Measurements from ENCODE around the gene DOCK6.

Gene DOCK6

DNA sequence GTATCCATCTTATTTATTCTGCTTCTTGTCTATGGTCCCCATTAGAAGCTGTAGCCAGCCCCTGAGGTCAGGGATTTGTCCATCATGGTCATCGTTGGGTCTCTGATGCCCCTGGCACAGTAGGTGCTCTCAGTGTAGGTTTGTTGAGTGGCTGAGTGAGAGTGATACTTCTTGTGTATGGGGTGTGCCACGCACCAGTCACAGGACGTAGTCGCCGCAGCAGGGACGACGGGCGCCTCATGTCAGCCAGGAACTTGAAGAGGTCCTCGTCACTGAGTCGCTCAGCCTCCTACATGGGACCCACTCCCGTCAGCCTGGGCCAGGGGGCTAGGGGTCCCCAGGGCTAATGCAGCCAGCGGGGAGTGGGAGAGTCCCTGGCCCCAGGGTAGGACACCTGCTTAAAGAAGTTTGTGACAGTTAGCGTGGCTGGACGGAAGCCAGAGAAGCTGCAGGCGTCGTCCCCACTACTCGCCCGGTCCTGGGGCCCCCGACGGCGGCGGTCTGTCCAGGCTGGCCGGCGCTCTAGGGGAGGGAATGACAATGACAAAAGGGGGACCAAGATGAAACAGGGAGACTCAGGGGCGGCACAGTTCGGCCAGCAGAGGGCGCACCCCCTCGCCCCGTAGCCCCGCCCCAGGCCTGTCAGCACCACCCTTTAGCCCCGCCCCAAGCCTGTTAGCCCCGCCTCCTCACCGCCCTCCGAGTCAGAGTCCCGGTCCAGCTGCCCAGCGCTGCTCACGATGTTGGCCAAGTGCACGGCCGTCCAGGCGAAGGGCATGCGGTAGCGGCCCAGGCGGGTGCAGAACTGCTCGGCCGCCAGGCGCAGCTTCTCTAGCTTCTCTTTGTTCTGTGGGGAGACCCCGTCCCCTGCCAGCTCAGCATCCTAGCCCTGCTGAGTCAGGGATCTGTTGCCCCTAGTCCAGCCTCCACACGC is 19.2 kb downstream of the DOCK6 start:
- in situ Hi-C loops (cut with MboI; ENCODE audit: low sequenced_read_pairs, unreplicated experiment) = no loop called here
- peak; percentile 100 for DNase-seq (ENCODE audit: low spot score)
- TF ChIP-seq, protein P1, sequence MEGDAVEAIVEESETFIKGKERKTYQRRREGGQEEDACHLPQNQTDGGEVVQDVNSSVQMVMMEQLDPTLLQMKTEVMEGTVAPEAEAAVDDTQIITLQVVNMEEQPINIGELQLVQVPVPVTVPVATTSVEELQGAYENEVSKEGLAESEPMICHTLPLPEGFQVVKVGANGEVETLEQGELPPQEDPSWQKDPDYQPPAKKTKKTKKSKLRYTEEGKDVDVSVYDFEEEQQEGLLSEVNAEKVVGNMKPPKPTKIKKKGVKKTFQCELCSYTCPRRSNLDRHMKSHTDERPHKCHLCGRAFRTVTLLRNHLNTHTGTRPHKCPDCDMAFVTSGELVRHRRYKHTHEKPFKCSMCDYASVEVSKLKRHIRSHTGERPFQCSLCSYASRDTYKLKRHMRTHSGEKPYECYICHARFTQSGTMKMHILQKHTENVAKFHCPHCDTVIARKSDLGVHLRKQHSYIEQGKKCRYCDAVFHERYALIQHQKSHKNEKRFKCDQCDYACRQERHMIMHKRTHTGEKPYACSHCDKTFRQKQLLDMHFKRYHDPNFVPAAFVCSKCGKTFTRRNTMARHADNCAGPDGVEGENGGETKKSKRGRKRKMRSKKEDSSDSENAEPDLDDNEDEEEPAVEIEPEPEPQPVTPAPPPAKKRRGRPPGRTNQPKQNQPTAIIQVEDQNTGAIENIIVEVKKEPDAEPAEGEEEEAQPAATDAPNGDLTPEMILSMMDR (IDR thresholded peaks at IDR 0.05; ENCODE audit: borderline replicate concordance, control extremely low read depth, extremely low read depth, insufficient read depth, missing control alignments) = peak; percentile 47

DNA sequence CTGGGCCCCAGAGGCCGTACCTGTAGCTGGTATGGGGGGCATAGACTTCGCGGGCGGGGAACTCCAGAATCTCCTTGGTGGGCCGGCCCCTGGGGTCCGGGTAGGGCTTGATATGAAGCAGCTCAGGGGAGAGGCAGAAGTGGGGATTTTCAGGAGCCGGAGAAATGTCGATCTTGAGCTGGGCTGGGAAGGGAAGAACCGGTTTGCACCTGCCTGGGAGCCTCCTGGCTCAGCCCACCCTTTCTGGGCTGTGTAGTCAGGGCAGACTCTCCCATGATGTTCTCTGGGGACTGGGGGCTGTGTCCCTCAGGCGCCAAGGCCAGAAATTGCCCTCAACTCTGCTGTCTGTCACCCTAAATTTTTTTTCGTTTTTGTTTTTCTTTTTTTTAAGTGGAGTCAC is 20.3 kb downstream of the DOCK6 start:
- DNase-seq (ENCODE audit: low spot score) = no peak
- in situ Hi-C loops (cut with MboI; ENCODE audit: low sequenced_read_pairs, unreplicated experiment) = no loop called here
- TF ChIP-seq, protein P1 (IDR thresholded peaks at IDR 0.05; ENCODE audit: borderline replicate concordance, control extremely low read depth, extremely low read depth, insufficient read depth, missing control alignments) = no peak

DNA sequence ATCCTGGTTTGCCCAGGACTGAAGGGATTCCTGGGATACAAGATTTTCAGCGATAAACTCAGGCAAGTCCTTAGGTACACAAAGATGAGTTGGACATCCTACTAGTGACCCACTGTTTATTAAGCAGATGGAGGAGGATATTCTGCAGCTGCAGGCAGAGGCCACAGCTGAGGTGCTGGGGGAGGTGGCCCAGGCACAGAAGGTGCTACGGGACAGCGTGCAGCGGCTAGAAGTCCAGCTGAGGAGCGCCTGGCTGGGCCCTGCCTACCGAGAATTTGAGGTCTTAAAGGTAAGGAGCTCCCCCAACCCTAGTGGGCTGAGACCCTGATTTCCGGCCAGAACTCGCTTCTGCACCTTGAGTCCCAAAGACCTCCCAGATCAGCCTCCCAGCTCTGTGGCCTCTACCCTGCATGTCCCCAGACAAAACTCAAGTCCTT is 22.3 kb downstream of the DOCK6 start:
- TF ChIP-seq, protein P1 (IDR thresholded peaks at IDR 0.05; ENCODE audit: borderline replicate concordance, control extremely low read depth, extremely low read depth, insufficient read depth, missing control alignments) = no peak
- in situ Hi-C loops (cut with MboI; ENCODE audit: low sequenced_read_pairs, unreplicated experiment) = no loop called here
- no peak for DNase-seq (ENCODE audit: low spot score)

DNA sequence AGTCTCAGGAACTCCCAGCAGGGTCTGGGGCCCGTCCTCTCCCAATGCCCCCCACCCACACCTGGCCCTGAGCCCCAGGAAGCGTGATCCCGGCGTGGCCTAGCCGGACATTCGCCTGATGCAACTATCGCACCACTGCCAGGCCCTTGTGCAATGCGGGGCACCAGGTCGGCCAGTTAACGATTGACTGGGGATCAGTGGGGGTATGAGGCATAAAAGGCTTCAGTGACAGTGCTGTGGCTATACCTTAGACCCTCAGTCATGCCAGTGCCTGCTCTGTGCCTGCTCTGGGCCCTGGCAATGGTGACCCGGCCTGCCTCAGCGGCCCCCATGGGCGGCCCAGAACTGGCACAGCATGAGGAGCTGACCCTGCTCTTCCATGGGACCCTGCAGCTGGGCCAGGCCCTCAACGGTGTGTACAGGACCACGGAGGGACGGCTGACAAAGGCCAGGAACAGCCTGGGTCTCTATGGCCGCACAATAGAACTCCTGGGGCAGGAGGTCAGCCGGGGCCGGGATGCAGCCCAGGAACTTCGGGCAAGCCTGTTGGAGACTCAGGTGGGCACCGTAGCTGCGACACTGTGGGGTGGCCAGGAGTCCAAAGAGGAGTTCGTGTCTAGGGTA is 22.8 kb downstream of the DOCK6 start, which contains the start of gene ANGPTL8:
Gene ANGPTL8 (plus strand): TSS at position 243 of the 624 bp plus-strand sequence. CDS start 19 bp downstream, at position 262.
- TF ChIP-seq, protein P1 (IDR thresholded peaks at IDR 0.05; ENCODE audit: borderline replicate concordance, control extremely low read depth, extremely low read depth, insufficient read depth, missing control alignments) = no peak
- DNase-seq (ENCODE audit: low spot score) = no peak
- in situ Hi-C loops (cut with MboI; ENCODE audit: low sequenced_read_pairs, unreplicated experiment) = no loop called here

DNA sequence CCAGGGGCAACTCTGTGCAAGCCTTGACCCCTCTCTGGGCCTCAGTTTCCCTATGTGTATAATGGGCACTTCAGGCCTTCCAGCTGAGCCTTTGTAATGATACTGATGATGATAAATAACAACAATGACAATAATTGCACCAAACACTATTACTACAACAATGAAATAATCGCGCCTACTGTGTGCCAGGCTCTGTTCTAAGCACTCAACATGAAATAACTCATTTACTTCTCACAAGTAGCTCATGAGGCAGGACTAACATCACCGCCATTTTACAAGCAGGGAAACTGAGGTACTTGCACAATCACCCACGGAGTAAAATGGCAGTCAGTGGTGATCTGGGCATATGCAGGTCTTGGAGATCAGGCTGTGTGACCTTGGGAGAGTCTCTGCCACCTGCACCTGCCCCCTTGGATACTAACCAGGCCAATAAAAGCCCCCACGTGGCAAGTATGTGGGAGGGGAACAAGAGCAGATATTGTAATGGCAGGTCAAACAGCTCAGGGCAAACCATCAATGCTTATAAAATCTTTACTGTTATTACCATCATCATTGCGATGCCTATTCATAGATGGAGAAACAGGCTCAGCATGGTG is 23.4 kb downstream of the DOCK6 start:
- DNase-seq (ENCODE audit: low spot score) = no peak
- in situ Hi-C loops (cut with MboI; ENCODE audit: low sequenced_read_pairs, unreplicated experiment) = no loop called here
- TF ChIP-seq, protein P1 (IDR thresholded peaks at IDR 0.05; ENCODE audit: borderline replicate concordance, control extremely low read depth, extremely low read depth, insufficient read depth, missing control alignments) = no peak

DNA sequence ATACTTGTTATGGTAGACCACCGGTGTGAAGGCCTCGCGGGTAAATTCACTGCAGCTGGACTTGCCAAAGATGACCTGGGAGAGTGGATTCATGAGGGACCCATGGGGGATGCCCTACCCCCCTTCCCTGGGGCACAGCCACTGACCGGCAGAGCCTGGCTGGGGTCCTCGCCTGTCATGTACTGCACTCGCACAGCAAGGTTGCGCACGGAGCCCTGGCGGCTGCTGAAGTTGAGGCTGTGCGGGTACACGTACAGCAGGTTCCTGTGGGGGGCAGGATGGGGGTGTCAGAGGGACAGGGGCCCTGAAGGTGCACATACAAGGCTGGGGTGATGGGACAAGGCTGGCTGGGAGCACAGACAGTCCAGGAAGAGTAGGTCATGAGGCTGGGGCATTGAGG is 24.3 kb downstream of the DOCK6 start:
- DNase-seq (ENCODE audit: low spot score) = no peak
- TF ChIP-seq, protein P1 (IDR thresholded peaks at IDR 0.05; ENCODE audit: borderline replicate concordance, control extremely low read depth, extremely low read depth, insufficient read depth, missing control alignments) = no peak
- in situ Hi-C loops (cut with MboI; ENCODE audit: low sequenced_read_pairs, unreplicated experiment) = no loop called here
